Dermis blood vessel endothelial cell (primary cell): Measurements from ENCODE around the gene RBM15. TPM values are rescaled to one million over a fixed set of nuclear protein-coding genes. Genes with fewer than 3 reads are reported as not detected.
A peak's percentile ranks its signal among the peaks of the same experiment; 100 is the strongest.

Experiments used
- DNase-seq: peaks from one replicate; pipeline ENCODE4 v3.0.0; 2010
- total RNA-seq: library from RNA; depleted of rRNA; stranded (reverse); fragments of >200 nt; gene quantifications from 2 replicates; pipeline ENCODE4 v1.2.3, GENCODE V29; 2014

The RBM15 gene, protein sequence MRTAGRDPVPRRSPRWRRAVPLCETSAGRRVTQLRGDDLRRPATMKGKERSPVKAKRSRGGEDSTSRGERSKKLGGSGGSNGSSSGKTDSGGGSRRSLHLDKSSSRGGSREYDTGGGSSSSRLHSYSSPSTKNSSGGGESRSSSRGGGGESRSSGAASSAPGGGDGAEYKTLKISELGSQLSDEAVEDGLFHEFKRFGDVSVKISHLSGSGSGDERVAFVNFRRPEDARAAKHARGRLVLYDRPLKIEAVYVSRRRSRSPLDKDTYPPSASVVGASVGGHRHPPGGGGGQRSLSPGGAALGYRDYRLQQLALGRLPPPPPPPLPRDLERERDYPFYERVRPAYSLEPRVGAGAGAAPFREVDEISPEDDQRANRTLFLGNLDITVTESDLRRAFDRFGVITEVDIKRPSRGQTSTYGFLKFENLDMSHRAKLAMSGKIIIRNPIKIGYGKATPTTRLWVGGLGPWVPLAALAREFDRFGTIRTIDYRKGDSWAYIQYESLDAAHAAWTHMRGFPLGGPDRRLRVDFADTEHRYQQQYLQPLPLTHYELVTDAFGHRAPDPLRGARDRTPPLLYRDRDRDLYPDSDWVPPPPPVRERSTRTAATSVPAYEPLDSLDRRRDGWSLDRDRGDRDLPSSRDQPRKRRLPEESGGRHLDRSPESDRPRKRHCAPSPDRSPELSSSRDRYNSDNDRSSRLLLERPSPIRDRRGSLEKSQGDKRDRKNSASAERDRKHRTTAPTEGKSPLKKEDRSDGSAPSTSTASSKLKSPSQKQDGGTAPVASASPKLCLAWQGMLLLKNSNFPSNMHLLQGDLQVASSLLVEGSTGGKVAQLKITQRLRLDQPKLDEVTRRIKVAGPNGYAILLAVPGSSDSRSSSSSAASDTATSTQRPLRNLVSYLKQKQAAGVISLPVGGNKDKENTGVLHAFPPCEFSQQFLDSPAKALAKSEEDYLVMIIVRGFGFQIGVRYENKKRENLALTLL
- 43.1 and 43.3 TPM in 2 replicates for total RNA-seq

DNA sequence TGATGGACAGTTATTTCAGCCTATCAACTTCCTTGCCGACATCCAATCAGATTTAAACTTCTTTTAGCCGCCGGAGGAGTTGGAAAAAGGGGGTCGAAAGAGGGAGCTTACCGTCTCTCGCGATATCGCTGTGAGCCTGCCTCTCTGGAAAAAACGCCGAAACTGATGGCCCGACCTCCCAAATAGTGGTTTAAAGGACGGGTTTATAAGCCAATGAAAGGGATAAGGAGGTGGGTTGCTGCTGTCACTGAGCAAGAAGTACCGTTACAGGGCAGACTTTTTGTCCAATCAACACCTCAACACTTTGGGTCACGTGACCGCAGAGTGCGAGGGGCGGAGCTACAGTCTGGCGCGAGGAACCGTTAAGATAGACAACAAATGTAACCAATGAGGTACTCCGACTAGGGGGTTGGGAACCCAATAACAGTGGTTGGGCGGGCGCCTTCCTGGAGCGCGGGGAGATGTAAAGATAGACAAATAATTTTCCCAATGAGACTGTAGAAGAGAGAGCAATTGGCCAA, at the start of gene RBM15:
Gene RBM15 (plus strand): TSS at position 492 of the 521 bp plus-strand sequence. CDS start 29 bp downstream, at position 521.
- peak; percentile 100 for DNase-seq

DNA sequence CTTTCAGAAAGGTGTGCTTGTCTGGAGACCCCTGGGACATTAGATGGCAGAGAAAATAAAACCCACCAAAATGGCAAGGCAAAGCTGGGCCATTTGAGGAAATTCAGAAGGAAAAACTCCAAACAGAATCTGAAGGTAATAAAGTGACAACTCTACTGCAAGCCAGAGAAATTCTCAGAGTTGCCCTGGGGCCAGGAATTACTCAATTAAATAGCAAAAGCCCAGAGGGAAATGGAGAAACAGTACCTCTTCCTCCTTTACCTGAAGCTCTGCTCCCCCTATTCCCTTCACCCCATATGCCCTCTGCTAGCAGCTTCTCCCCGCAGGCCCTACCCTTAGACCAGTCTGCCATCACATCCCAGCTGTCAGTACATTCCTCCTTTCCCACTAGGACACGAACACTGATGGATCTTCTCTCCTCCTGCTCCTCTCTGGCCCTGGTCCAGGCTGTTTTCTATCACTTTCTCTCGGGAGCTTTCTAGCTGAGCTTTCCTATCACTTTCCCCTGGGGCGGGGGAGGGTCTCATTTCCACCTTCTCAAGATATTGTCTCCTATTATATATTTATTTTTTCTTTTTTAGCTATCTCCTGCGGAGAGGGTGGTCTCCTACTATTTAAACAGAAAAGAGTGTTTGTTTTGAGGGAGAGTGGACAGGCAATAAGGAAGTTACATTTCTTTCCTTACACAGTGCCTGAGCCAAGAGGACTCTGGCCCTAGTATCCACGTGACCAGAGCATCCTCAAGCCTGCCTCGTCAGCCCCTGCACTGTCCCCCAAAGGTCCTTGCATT, 47.7 kb upstream of the RBM15 start:
- no peak for DNase-seq

DNA sequence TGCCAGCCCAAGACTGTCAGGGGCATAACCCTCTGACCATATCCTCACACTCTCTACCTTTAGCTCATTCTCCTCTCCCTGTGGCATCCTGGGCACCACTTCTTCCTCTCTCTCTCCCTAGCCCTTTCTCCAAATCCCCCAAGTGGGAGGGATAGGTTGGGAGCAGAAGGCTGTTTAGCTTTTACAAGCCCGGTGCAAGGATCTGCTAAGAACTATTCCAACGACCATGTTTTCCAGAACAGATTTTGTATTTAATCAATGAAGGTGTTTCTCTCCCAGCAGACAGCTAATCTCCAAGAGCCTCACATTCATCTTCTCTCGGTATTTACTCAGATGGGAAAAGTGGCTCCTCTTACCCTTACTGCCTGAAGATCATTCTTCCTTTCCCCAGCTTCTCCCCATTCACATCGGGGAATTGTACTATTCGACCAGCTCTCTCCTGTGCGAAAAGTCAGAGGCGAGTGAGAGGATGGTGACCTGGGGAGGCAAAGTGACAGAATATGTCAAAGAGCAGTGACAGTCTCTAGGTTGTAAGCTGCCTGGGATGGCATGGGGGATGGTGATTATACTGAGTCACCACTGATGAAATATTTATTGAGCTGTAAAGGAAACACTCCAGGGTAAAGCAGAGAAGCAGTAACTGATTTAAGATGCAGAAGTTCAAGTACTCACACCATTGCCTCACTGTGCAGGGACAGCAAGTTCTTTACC, 47.0 kb upstream of the RBM15 start:
- peak; percentile 10 for DNase-seq

DNA sequence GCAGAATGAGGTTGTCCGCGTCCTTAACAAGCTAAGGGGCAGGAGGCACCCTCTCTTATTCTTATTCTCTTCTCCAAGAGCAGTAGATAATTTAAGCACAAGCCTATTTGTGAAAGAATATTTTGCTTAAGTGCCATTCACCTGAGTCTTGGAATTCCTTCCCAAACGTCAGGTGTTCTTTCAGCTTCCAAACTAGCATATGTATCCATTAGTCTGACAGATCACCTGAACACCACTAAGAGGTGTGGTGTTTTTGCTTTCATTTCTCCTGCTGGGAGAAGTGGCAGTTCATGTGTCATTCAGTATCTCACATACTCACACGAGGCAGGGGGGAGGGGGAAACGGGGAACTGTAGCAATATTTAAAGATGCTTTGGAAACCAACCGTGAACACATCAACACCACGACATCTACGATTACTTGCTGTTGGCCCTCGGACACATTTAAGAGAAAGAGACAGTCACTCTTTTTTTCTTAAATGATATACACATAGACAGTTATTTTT, 45.5 kb upstream of the RBM15 start:
- no peak for DNase-seq

DNA sequence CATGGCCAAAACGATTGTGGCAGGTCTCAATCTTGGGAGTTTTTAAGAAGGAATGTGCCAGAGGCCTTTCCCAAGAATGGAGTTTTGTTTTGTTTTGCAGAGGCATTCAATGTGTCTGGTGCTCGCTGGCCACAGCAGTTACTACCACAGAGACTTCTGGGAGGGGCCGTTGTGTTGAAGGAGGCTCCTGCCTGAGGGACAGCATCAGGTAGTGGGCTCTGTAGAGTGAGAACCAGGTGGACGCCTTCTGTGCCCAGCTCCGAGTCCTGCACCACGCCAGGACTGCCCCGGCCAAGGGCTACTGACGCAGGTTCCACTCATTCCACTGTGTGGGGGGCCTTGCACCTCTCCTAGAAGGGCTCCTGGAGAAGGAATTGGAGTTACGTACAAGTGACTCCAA, 44.9 kb upstream of the RBM15 start:
- no peak for DNase-seq

DNA sequence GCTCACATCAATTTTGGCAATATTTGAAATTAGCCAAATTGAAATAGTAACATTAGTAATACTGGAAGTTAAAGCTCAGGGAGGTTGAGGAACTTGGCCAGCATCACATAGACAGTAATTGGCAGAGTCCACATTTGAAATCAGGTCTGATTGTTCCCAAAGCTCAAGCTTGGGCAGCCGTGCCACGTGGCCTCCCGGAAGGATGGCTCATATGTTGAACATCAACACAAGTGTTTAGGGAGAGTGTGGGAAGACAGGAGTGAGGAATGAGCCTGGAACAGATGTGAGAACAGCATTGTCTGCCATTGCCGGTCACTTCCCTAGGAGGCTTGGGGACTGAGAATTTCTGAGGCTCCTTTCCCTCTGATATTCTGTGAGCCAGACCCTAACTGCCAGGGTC, 40.2 kb upstream of the RBM15 start:
- DNase-seq, result no peak

DNA sequence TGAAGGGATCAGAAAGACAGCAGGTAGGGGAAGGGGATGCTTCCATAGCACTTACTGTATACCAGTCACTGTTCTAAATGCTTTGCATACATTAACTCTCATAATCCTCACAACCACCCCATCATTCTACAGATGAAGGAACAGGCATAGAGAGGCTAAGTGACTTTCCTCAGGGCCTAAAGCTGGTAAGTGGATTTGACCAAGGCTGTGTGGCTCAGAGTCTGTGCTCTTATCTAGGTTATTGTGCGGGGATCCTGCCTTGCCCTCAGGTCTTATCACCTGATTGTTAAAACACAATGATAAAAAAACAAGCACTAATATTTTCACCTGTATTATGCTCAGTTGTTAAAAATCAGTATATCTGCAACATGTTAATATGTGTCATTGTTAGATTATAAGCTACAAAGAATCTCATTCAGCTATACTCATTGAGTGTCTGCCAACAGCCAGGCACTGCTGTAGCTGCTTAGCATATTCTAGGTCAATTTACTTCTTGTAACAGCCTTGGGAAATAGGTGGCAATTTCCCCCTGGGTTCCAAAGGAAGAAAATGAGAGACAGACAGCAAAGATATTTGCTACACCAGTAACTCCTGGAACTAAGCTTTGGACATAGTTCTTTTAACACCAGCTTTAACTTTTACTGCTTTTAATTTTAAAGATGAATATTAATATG, 38.6 kb upstream of the RBM15 start:
- DNase-seq, result no peak

DNA sequence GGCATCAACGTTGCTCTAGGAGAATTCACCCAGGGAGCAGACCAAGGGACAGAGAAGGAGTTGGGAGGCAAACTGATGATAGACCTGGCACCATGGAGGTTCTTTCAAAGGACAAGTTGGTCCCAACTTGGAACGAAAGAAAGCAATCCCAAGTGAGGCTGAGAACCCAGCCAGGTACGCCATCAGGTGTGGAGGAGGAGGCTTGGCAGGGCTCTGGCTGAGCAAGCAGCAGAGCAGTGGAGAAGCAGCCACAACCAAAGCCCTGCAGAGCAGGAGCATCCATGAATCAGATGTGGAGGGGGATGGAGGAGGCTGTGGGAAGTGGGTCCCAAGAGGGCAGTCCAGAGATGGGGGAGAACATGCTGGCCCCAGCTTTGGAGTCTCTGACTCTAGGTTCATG, 36.3 kb upstream of the RBM15 start:
- DNase-seq, result no peak

DNA sequence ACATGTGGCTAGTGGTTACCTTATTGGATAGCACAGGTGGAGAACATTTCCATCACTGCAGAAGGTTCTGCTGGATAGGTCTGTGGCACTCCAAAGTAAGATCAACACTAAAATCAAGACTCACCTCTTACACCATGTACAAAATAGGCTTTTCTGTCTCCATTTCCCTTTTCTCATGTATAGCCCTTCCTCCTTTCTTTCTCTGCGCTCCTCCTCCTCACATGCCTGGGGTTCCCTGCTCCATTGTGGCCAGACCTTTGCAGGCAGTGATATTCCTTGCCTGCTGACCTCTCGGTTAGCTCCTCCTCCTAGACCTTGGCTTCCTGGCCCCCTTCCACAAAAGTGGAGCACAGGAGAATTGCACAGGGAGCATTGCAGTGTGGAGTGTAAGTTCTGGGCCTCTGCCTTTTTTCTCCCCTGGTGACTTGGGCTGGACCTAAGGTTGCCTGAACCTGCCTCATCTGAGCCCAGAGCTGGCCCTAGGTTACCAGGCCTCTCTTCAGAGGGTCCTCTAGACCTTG, 33.2 kb upstream of the RBM15 start:
- no peak for DNase-seq

DNA sequence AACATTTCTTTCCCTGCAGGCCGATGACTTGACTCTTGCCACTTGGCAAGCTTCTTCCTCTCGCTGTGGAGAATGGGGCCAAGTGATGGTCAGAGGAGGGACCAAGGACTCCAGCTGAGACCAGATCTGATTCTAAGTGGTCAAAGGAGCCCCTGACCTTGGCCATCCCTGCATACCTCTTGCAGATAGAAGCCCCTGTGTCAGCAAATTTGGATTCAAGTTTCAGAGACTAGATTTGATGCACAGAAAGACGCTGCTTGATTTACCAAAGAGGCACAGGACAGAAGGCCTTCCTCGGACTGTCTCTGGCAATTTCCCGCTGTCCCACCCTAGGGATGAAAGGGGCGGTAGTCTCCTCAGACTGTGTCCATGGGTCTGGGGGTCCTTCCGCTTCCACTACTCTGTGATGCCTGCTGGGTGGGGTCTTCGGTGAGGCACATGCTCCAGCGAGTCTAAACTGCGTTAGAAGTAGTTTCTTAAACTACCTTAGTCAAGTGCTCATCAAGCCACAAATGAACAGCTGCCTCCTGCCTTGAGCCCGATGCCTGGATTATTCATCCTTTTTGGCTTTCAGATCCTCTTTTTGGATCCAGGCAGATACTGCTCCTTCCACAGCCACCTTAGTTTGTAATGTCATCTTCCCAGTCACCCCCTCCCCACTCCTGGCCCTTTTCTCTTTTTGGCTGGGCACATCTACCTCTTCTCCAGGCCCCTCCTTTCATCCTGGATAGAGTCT, 31.8 kb upstream of the RBM15 start:
- no peak for DNase-seq

DNA sequence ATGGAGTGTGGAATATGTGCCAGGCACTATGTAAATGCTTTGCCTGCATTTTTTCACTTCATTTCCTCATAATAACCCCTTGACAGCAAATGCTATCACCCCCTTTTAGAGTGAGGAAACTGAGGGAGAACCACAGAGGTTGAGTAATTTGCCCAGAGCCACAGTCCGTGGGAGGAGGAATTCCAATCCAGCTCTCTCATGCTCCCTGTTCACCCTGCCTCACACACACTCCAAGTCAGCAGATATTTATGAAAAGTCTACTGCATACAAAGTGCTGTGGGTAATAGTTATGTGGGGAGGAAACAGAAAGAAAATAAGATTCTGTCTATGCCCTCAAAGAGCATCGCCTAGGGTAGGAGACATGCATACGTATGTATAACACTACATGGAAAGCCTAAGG, 30.9 kb upstream of the RBM15 start:
- DNase-seq, result no peak

DNA sequence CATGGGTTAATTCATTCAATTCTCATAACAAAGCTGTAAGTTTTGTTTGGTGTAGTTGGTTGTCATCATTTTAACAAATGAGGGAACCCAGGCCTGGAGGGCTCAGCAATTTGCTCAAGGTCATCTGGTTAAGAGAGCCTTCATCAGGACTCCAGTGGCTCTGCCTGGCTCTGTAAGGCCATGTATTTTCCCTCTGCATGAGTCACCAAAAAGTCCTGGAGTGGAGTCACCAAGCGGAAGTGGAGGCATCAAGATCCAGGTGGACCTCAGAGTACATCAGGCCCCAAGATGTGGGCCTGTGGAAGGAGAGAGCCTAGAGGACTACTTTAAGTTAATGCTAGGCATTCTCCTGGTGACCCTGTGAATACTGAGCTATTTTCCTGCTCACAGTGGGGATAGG, 30.0 kb upstream of the RBM15 start:
- no peak for DNase-seq

DNA sequence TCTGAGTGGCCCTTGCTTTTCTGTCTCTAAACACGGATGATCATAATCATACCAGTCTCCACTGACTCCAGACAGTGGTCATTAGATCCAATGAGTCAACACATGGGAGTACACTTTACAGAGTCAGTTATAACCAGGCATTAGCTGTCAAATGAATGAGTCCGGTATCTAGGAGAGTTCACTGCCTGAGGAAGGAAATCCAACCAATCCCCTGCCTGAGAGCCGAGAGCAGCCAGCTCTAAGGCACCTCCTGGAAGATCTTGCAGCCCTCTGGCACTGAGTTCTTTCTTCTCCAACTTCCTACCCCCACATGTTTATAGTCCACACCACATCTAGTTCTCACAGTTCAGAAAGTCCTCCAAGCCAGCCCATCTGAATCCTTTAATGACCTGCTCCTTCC, 29.4 kb upstream of the RBM15 start:
- DNase-seq, result peak; percentile 53

DNA sequence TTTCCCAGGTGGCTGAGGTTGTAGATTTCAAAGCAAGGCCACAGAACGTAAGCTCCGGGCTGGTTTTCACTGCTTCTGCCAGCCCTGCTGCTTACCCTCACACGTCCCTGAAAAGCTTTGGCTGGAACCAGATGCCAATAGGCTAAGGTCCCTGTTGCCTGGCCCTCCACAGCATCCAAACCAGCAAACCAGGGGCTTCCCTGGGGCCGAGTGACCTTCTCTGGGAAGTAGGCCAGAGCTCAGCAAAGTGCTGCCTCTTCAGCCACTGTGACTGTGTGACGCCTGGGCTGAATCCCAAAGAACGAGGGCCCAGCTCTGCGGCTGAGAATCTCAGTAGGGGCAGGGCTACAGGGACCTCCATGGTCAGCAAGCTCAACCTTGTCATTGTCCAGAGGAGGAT, 28.9 kb upstream of the RBM15 start:
- no peak for DNase-seq

DNA sequence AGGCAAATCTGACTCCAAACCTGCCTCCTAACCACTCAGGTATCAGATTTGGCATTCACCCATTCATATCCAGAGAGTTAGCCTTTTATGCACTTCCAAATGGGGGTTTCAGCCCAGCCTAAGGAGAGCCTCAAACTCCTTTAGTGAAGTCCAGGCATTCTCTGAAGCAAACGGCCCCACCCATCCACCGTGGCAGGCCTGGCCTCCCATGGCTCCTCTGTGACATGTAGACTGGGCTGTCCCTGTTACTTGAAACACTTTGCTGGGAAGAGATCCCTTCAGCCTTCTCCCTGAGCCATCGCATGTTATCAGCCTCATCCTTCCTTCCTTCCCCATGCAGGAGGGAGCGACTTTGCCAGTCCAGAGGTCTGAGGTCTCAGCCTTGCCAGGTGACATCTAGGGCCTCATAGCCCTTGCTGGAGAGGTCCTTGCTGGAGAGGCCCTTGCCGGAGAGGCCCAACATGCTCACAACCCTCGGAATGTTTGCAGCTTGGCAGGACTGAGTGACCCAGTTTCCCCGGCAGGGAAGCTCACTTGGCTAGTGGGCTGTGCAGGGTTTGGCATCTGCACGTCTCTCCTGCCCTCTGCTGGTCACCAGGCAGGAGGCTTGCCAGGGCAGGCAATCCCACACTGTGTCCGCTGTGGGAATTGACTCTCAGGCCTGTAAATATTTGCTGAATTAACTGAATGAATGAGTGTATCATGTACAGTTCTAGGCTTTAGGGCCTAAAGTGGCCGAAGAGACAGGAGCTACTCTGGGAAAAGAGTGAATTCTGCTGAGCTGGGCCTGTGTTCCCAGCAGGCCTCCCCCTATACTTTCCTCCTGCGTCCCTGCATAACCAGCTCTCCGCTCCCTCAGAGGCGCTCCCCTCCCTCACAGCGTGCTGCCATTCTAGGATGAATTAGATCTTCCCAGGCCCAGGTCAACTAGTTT, 26.7 kb upstream of the RBM15 start:
- peak; percentile 91 for DNase-seq

DNA sequence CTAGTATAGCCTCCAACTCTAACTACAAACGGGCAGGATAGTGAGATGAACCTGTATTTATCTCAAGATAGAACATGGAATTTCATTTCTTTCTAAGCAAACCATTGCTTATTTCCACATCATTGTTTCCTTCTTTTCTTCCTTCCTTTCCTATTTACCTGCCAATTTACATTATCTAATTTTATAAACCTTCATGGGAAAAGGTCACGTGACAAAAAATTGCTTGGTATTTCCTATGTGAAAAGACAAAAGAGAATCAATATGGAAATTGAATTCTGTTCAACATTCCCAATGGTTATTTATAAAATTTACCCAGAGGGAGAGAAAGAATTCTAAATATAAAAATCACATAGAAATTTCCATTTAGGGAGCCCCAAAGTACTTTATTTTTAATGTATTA, 22.4 kb upstream of the RBM15 start:
- DNase-seq, result no peak

DNA sequence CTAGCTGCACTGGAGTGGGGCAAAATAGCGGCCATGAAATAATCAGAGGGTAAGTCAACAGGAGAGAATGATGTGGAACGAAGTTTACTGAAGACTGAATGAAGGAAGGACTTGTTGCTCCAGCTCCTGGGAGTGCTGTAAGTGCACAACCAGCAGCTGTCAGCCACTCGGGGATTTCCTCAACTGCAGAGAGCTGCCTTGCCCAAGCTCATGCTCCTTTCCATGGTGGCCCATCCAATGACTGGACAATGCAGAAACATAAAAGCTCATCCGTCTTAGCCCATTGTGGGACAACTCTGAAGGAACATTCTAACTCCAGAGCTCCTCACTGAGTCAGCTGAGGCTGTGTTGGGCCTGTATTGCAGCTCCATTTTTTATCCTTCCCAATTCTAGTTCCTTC, 21.1 kb upstream of the RBM15 start:
- DNase-seq, result no peak

DNA sequence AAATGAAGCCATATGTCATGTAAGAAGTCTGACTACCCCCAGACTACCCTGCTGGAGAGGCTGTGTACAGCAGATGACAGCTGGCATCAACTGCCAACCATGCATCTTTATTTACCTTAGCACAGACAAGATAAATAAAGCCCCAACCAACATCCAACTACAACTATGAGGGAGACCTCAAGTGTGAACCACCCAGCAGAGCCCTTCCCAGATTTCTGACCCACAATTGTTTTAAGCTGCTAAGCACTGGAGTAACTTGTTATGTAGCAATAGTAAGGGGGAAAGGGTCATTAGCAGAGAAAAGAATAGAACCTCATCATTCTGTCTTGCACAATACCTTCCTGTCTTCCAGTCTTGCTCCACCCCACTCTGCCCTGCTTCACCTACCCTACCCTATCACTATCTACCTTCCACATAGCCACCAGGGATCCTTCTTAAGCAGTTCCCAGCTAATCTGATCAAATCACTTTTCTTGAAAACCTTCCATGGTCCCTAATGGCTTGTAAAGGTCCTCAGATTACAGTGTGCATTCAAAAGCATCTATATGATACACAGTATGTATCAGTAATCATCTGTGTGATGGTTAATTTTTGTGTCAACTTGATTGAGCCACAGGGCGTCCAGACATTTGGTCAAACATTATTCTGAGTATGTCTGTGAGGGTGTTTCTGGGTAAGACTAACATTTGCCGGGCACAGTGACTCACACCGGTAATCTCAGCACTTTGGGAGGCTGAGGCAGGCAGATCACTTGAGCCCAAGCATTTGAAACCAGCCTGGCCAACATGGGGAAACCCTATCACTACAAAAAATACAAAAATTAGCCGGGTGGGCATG, 19.6 kb upstream of the RBM15 start:
- no peak for DNase-seq
